GM18951 (cell line): ENCODE data around the gene CXXC5.

ENCODE experiments used
- POLR2A ChIP-seq: IDR thresholded peaks from 4 replicates; pipeline ENCODE4 v1.6.1; 2011; ENCODE audit warnings: mild to moderate bottlenecking; ENCODE audit not compliant: insufficient read length, insufficient read depth; ENCODE audit errors: extremely low read depth
- in situ Hi-C: fragments of 300-500 bp; cut with MboI; formaldehyde crosslinking; loops from one replicate; pipeline ENCODE4 v1.12.0; 2022; ENCODE audit warnings: low sequenced_read_pairs, mixed read lengths, inconsistent platforms; ENCODE audit not compliant: unreplicated experiment

Gene CXXC5

DNA sequence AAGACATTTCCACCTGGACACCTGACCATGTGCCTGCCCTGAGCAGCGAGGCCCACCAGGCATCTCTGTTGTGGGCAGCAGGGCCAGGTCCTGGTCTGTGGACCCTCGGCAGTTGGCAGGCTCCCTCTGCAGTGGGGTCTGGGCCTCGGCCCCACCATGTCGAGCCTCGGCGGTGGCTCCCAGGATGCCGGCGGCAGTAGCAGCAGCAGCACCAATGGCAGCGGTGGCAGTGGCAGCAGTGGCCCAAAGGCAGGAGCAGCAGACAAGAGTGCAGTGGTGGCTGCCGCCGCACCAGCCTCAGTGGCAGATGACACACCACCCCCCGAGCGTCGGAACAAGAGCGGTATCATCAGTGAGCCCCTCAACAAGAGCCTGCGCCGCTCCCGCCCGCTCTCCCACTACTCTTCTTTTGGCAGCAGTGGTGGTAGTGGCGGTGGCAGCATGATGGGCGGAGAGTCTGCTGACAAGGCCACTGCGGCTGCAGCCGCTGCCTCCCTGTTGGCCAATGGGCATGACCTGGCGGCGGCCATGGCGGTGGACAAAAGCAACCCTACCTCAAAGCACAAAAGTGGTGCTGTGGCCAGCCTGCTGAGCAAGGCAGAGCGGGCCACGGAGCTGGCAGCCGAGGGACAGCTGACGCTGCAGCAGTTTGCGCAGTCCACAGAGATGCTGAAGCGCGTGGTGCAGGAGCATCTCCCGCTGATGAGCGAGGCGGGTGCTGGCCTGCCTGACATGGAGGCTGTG, 32.4 kb downstream of the CXXC5 start:
- in situ Hi-C loops: no loop called here
- TF ChIP-seq POLR2A: no peak

DNA sequence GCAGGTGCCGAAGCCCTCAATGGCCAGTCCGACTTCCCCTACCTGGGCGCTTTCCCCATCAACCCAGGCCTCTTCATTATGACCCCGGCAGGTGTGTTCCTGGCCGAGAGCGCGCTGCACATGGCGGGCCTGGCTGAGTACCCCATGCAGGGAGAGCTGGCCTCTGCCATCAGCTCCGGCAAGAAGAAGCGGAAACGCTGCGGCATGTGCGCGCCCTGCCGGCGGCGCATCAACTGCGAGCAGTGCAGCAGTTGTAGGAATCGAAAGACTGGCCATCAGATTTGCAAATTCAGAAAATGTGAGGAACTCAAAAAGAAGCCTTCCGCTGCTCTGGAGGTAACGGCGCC, 32.9 kb downstream of the CXXC5 start:
- in situ Hi-C loops: no loop called here
- no peak for TF ChIP-seq POLR2A

DNA sequence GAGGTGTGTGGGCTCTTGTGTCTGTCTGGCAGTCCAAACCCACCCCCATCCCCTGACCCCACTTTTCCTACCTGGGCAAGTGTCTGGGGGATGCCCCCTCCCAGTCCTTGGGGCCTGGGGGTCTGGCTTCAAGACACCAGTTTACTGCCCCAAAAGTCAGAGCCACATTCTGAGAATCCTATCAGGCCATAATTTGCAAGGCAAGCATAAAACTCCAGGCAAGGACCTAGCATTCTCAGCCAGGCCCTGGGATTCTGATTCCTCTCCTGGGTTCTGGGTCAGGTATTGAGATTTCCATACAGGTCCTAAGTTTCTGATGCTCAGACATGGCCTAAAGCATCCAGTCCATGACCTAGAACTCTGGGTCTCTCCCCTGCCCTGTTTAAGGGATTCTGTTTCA, 33.3 kb downstream of the CXXC5 start:
- no peak for TF ChIP-seq POLR2A
- in situ Hi-C loops: no loop called here

DNA sequence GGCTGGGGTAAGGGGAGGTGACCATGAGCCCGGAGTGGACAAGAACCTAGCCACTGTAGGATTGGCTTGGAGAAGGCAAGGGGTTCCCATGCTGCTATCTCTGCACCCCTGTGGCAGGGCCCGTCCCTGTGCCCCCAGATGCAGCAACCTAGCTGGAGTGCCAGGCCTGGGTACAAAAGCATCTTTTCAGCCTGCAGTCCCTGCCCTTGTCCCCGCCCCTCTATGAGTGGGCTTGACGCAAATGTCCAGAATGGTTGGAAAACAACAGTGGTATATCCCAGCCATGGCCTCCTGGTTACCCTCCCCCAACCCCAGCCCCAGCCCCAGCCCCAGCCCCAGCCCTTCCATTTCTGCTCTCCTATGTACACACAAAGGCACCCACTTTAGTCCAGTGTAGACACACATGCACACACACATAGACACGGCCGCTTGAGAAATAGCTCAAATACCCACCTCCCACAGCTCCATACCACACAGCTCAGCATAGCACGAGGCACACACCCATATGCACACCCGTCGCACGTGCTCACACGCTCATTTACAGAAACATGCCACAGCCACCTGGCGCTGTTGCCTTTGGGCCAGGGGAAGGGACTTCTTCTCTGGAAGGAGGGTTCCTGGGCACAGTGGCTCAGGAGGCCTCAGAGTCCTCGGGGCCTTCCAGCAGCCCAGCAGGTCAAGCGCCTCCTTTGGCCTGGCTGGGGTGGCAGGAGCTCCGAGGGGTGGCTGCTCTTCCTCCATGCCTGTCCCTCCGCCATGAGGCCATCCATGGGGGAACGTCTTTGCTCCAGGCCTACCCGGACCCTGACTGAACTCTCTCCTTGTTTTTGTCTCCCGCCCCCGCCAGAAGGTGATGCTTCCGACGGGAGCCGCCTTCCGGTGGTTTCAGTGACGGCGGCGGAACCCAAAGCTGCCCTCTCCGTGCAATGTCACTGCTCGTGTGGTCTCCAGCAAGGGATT, 34.1 kb downstream of the CXXC5 start:
- TF ChIP-seq POLR2A: no peak
- in situ Hi-C loops: no loop called here

DNA sequence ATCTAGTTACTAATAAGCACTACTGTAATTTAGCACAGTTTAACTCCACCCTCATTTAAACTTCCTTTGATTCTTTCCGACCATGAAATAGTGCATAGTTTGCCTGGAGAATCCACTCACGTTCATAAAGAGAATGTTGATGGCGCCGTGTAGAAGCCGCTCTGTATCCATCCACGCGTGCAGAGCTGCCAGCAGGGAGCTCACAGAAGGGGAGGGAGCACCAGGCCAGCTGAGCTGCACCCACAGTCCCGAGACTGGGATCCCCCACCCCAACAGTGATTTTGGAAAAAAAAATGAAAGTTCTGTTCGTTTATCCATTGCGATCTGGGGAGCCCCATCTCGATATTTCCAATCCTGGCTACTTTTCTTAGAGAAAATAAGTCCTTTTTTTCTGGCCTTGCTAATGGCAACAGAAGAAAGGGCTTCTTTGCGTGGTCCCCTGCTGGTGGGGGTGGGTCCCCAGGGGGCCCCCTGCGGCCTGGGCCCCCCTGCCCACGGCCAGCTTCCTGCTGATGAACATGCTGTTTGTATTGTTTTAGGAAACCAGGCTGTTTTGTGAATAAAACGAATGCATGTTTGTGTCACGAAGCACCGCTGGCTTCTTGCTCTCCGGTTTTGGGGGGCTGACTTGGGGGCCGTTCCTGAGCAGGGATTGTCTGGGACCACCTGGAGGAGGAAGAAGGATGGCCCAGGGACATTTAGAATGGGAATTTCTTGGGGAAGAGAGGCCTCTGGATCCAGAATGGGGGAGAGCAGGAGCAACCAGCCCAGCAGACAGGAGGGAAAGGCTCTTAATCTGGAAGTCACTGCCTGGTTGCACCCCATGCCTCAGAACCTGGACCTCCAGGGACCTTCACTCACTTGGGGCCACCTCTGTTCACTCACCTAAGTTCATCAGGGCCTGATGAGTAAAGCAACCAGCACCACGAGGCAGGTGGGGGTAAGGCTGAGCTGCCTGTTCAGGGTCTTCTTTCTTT, 35.4 kb downstream of the CXXC5 start:
- no peak for TF ChIP-seq POLR2A
- in situ Hi-C loops: no loop called here

DNA sequence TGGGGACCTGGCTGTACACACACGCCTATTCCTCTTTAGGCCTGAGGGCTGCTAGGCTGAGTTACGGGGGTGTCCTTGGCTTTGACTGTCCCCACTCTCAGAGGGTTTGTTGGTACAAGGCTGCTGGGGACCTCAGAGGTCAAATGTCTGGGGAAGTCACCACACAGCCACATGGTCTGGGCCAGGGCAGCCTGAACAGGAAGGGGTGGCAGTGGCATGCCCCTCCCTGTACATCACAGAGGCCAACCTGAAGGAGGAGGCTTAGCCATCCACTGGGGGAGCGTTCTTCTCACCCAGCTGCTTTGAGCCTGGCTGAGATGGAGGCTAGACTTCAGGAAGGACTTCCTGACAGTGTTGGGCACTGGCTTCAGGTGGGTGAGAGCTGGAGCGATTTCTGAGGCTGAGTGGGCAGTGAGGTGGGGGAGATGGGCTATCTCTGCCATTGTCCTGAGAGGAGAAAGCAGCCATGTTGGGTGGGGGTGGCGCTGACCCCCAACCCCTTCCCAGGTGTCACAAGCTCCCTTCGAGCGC, 36.3 kb downstream of the CXXC5 start:
- in situ Hi-C loops: no loop called here
- TF ChIP-seq POLR2A: no peak

DNA sequence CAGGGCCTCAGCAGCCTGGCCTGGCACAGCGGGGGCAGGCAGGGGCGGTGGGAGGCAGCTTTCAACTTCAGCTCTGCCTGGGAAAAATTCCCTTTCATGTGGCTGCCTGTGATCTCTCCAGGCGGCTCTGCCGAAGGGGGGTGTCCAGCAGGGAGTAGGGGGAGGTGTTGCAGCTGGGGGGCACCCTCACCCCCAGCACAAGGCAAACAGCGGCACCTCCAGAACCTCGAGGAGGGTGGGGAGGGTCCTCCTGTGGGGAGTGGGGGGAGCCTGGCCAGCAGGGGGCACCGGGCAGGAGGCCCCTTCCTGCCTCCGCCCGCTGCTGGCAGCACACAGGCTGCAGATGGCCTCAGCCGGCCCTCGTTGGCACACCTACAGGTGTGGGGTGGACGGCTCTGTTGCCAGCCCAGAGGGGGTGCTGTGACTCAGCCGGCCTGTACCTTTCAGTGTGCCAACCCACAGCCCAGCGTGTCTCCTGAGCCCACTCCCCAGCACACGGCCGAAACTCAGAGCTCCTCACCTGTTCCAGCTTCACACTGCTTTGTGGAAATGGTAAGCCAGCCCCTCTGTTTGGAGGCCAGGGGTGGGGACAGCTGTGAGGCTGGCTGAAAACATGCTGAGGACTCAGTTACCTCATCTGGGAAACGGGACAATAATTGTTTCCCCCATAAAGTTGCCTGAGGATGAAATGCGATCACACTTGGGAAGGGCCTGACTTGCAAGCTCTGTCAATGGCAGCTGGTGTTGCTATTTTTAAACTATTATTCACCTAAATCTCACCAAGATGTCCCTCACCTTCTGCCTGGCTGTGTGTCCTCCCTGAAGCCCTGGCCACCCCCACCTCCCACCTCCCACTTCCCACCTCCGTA, 37.0 kb downstream of the CXXC5 start:
- TF ChIP-seq POLR2A: no peak

DNA sequence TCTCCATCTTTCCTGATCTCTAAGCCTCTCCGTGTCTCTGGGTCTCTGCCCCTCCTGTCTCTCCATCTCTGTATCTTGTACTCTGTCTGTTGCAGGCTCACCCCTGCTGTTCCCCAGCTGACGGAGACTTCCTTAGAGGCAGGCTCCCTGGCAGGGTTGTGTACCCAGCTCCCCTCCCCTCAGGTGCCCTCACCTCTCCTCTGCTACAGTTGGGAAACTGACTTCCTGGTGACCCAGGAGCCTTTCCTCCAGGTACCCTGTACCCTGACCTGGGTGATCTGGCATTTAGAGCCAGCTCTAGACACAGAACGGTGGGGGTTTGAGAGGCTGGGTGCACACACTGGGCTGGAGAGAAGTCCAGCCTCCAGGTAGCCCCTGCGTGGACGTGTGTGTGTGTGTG, 37.7 kb downstream of the CXXC5 start:
- in situ Hi-C loops: no loop called here
- TF ChIP-seq POLR2A: no peak

More for the DNA sequence above, 37.0 kb downstream of the CXXC5 start:
- in situ Hi-C loops: no loop called here

DNA sequence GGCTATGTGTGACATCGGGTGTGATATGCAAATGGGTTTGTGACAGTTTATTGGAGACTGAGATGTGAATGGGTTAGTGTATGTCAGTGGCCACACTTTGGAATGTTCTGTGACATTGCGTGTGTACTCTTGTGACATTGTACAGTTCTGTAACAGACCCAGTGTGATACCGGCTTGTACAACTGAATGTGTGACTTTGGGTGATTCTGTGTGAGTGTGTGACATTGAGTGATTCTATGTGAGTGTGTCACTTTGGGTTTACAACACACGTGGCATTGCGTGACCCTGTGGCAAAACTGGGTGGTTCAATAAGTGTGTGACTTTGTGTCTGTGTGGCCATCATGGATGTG, 38.2 kb downstream of the CXXC5 start:
- in situ Hi-C loops: no loop called here
- no peak for TF ChIP-seq POLR2A

DNA sequence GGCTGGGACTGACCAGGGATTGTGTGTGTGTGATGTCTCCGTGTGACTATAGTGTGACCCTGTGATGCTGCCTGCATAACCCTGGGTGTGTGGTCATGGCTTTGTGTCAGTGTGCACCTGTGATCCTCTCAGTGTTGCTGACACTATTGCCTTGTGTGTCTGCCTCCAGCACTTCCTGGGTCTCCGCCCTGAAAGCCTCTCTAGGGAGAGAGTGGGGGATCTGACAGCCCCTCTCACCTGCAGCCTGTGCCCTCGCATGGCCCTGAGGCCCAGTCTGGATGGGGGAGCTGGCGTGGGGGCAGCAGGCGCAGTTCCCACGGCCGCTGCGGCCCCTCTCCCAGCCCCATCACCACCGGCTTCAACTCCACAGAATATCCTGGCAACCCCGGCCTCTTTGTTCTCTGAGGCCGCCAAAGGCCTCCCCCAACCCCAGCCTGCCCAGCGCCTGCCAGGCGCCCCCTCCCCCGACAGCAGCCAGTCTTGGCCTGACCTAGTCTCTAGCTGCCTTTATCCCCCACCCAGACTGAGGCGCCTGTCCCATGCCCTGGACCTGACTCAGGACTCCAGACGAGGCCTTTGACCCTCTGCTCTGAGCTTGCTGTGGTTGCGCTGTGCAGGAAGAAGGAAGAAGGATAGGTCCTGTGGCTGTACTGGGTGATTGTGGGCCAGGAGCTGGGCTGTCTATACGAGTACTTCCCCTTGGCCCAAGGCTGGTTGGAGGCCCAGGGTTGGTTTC, 38.7 kb downstream of the CXXC5 start:
- in situ Hi-C loops: no loop called here
- TF ChIP-seq POLR2A: no peak

DNA sequence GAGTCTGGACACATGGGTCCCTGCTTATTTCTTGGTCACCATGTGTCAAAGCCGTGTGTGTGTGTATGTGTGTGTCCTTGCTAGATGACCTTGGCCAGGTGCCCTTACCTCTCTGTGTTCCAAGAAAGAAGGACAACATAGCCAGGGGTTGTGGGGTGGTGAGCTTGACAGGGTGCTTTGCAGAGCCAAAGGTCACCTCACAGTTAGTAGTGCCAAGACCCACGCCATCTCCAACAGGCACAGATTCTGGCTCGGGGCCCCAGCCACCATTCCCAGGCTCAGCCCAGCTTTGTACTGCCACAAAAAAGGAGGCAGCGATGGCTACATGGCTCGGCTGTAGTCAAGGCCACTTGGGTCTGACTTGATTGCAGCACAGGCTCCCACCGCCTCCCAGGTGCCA, 39.5 kb downstream of the CXXC5 start:
- in situ Hi-C loops: no loop called here
- TF ChIP-seq POLR2A: no peak
